Esophagus muscularis mucosa (tissue), 3 donors: ENCODE measurements around the gene ADAMTS16.

Experiments used
- CTCF ChIP-seq, 3 experiments: fragments of 200-600 bp in 2 of 3; fragments of 450-650 bp in 1 of 3; sonication (generic) in 2 of 3; IDR thresholded peaks; one replicate each; pipeline ENCODE4 v1.5.1; 2017 to 2019; ENCODE audit warnings: antibody characterized with exemption in 3 of 3, mild to moderate bottlenecking in 2 of 3, moderate library complexity in 1 of 3
- POLR2A ChIP-seq: fragments of 450-650 bp; IDR thresholded peaks from one replicate; pipeline ENCODE4 v1.6.1; 2017; ENCODE audit warnings: antibody characterized with exemption, moderate library complexity, mild to moderate bottlenecking, low read depth
- POLR2AphosphoS5 ChIP-seq, 2 donors: sonication (generic); formaldehyde crosslinking; IDR thresholded peaks; one replicate each; pipeline ENCODE4 v1.6.1; 2017; ENCODE audit warnings: antibody characterized with exemption in 2 of 2

GRCh38 chr5:5317976-5318375 lies 177.8 kb downstream of the ADAMTS16 start:
- TF ChIP-seq CTCF (IDR thresholded peaks at IDR 0.05) (no peak), POLR2A (no peak), POLR2AphosphoS5 (IDR thresholded peaks at IDR 0.05) (no peak)
